SJCRH30 (cell line): ENCODE measurements around the gene FOXO1. TPM values are rescaled to one million over a fixed set of nuclear protein-coding genes. Genes with fewer than 3 reads are reported as not detected.
A peak's percentile ranks its signal among the peaks of the same experiment; 100 is the strongest.

Experiments
- DNase-seq, 2 experiments: peaks; one replicate each; pipeline ENCODE4 v3.0.0-alpha.2; 2015 to 2020
- H3K27ac ChIP-seq: fragments of 250-450 bp; sonication (Bioruptor Pico); 2 replicates; pipeline ENCODE4 v1.5.1; 2020; ENCODE audit warnings: mild to moderate bottlenecking, moderate library complexity
- H3K27me3 ChIP-seq: fragments of 250-450 bp; sonication (Bioruptor Pico); 2 replicates; pipeline ENCODE4 v1.5.1; 2020; ENCODE audit warnings: mild to moderate bottlenecking, moderate library complexity
- H3K36me3 ChIP-seq: fragments of 250-450 bp; sonication (Bioruptor Pico); 2 replicates; pipeline ENCODE4 v1.5.1; 2020; ENCODE audit warnings: mild to moderate bottlenecking, moderate library complexity
- H3K4me1 ChIP-seq: fragments of 250-450 bp; sonication (Bioruptor Pico); 2 replicates; pipeline ENCODE4 v1.5.1; 2020; ENCODE audit warnings: mild to moderate bottlenecking, moderate library complexity
- H3K4me3 ChIP-seq: fragments of 250-450 bp; sonication (Bioruptor Pico); 2 replicates; pipeline ENCODE4 v1.5.1; 2020; ENCODE audit warnings: mild to moderate bottlenecking, moderate library complexity
- H3K9me3 ChIP-seq: fragments of 250-450 bp; sonication (Bioruptor Pico); replicated peaks from 2 replicates; pipeline ENCODE4 v1.5.1; 2020; ENCODE audit warnings: mild to moderate bottlenecking, moderate library complexity
- total RNA-seq: library from RNA; depleted of rRNA; stranded (reverse); fragments of >200 nt; shearing (Covaris generic); gene quantifications from 2 replicates; pipeline ENCODE4 v1.2.3, GENCODE V29; 2014

FOXO1 gene
- total RNA-seq, 1 experiment from 2014 or later: 53.7 TPM

DNA sequence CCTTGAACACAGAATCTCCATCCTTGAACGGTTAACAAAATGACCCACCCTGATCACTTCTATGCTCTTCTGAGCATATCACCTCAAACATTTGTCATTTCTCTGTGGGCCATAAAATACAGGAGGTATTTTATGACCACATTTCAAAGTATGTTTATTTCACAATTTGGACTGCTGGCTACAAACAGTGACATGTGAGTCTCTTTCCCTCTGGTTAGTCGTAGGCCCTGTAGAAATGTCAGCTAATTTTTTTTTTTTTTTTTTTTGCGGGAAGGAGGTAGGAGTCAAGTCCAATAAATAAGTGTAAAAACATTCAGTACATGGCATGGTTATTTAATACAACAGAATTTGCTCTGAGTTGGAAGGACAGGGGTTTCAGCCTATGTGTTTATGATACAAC, 70.7 kb downstream of the FOXO1 start:
- Histone ChIP-seq H3K4me1 (peaks cover 16% of the 10 kb centered on the region), H3K27me3 (no peaks in the 10 kb centered on the region), H3K9me3 (no peaks in the 10 kb centered on the region), H3K4me3 (no peak overlapping the region), H3K27ac (no peak overlapping the region), H3K36me3 (peaks cover 23% of the 10 kb centered on the region)
- DNase-seq: no peak

GRCh38 chr13:40592035-40592434, 74.4 kb downstream of the FOXO1 start:
- Histone ChIP-seq H3K27ac (no peak overlapping the region), H3K4me1 (peaks cover 38% of the 10 kb centered on the region), H3K9me3 (no peaks in the 10 kb centered on the region), H3K4me3 (no peak overlapping the region), H3K27me3 (no peaks in the 10 kb centered on the region), H3K36me3 (peaks cover 17% of the 10 kb centered on the region)
- DNase-seq: no peak

- DNase-seq: peak; percentile 56 to 82
- Histone ChIP-seq H3K27ac (peak overlapping the region; percentile 96), H3K27me3 (no peaks in the 10 kb centered on the region), H3K4me3 (no peak overlapping the region; the same call in 1 of the 2 replicates), H3K9me3 (no peaks in the 10 kb centered on the region), H3K36me3 (peaks cover 20% of the 10 kb centered on the region), H3K4me1 (peaks cover 38% of the 10 kb centered on the region)
Observed at GRCh38 chr13:40591091-40591490, 75.3 kb downstream of the FOXO1 start.

DNA sequence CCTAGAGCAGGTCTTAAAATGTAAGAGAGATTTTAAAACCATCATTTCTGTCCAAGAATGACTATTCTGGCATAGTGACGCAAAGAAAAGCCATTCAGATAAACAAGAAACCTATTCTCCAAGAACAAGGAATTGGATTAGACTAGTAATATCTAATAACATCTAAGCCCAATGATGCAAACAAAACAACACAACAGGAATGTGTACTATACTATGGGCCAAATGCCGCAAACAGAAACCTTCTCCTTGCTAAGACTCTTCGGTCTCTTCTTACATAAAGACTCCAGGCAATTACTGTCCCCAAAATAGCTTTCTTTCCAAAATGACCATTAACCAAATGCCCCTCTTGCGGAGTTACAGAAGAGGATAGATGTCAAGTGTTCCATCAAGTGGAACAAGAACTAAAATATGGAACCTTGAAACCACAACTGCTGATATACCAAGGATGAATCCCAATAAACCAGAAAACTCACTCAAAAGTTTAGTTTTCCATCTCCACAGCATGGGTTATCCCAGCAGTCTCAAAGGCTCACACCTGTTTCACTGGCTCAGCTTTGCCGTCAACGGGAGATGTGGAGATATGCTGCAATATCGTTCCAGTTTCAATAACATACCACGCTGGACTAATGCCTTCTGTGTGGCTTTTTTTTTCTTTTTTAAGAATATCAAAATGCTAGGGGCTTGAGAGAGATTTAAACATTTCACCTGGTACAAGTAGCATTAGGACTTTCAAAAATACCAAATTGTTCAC, 76.2 kb downstream of the FOXO1 start:
- H3K36me3 ChIP-seq: peaks cover 17% of the 10 kb centered on the region
- H3K27me3 ChIP-seq: no peaks in the 10 kb centered on the region
- H3K9me3 ChIP-seq: no peaks in the 10 kb centered on the region
- peak; percentile 96 to 100 for DNase-seq
- H3K27ac ChIP-seq: peak overlapping the region; percentile 96
- H3K4me3 ChIP-seq: peak overlapping the region; percentile 26
- H3K4me1 ChIP-seq: peaks cover 38% of the 10 kb centered on the region

- Histone ChIP-seq H3K27me3 (no peaks in the 10 kb centered on the region), H3K4me1 (peaks cover 38% of the 10 kb centered on the region), H3K9me3 (no peaks in the 10 kb centered on the region; the same call in 1 of the 2 replicates), H3K27ac (peak overlapping the region; percentile 96), H3K36me3 (peaks cover 19% of the 10 kb centered on the region), H3K4me3 (peak overlapping the region; percentile 26)
- DNase-seq: peak; percentile 100
Observed at GRCh38 chr13:40589285-40590109, 76.9 kb downstream of the FOXO1 start.

- no peak overlapping the region for H3K4me3 ChIP-seq
- H3K4me1 ChIP-seq: peaks cover 38% of the 10 kb centered on the region
- H3K27ac ChIP-seq: peak overlapping the region; percentile 96; the same call in 1 of the 2 replicates
- DNase-seq: no peak
- peaks cover 10% of the 10 kb centered on the region for H3K9me3 ChIP-seq
- no peaks in the 10 kb centered on the region for H3K27me3 ChIP-seq
- peaks cover 30% of the 10 kb centered on the region for H3K36me3 ChIP-seq
Observed at GRCh38 chr13:40588101-40588500, 78.3 kb downstream of the FOXO1 start.

- H3K4me3 ChIP-seq: no peak overlapping the region
- H3K36me3 ChIP-seq: peaks cover 38% of the 10 kb centered on the region
- no peaks in the 10 kb centered on the region for H3K27me3 ChIP-seq
- peaks cover 35% of the 10 kb centered on the region for H3K4me1 ChIP-seq
- H3K9me3 ChIP-seq: peaks cover 17% of the 10 kb centered on the region
- no peak for DNase-seq
- no peak overlapping the region for H3K27ac ChIP-seq
Observed at GRCh38 chr13:40586886-40587565, 79.4 kb downstream of the FOXO1 start.

- peaks cover 31% of the 10 kb centered on the region for H3K4me1 ChIP-seq
- peaks cover 17% of the 10 kb centered on the region for H3K9me3 ChIP-seq
- no peak overlapping the region for H3K27ac ChIP-seq
- H3K27me3 ChIP-seq: no peaks in the 10 kb centered on the region
- H3K4me3 ChIP-seq: no peak overlapping the region
- no peak for DNase-seq
- H3K36me3 ChIP-seq: peaks cover 38% of the 10 kb centered on the region
Observed at GRCh38 chr13:40585911-40586471, 80.5 kb downstream of the FOXO1 start.

DNA sequence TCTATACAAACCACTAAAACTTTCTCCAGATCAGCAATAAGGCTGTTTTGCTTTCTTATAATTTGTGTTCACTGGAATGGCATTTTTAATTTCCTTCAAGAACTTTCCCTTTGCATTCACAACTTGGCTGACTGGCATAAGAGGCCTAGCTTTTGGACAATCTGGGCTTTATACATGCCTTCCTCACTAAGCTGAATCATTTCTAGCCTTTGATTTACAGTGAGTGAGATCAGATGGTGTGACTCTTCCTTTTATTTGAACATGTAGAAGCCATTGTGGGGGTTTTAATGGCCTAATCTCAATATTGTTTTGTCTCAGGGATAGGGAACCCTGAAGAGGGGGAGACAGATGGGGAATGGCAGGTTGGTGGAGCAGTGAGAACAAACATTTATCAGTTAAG, 82.7 kb downstream of the FOXO1 start:
- Histone ChIP-seq H3K27ac (no peak overlapping the region), H3K36me3 (peaks cover 57% of the 10 kb centered on the region), H3K4me1 (peaks cover 23% of the 10 kb centered on the region), H3K27me3 (no peaks in the 10 kb centered on the region), H3K9me3 (peaks cover 17% of the 10 kb centered on the region), H3K4me3 (no peak overlapping the region)
- no peak for DNase-seq

DNA sequence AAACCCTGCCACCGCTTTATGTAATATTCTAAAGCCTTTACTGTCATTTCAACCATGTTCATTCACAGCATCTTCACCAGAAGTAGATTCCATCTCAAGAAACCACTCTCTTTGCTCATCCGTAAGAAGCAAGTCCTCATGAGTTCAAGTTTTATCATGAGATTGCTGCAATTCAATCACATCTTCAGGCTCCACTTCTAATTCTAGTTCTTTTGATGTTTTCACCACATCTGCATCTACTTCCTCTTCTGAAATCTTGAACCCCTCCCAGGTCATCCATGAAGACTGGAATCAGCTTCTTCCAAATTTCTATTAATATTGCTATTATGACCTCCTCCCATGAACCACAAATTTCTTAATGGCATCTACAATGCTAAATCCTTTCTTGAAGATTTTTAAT, 83.9 kb downstream of the FOXO1 start:
- DNase-seq: no peak
- H3K9me3 ChIP-seq: peaks cover 17% of the 10 kb centered on the region
- peaks cover 50% of the 10 kb centered on the region for H3K36me3 ChIP-seq
- peaks cover 28% of the 10 kb centered on the region for H3K4me1 ChIP-seq
- no peaks in the 10 kb centered on the region for H3K27me3 ChIP-seq
- no peak overlapping the region for H3K27ac ChIP-seq
- no peak overlapping the region for H3K4me3 ChIP-seq

DNA sequence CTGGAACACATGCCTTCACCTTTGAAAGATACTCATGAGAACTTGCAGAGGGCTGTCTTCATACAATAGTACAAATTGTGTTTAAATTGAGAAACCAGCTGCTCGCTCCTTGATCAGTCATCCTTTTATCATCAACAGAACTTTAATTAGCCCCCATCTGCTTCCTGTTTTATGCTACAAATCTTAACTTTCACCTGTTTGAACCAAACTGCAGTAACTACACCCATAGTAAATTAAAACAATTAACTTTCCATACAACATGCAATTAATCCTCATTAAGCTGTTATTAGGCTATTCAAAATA, 85.2 kb downstream of the FOXO1 start:
- Histone ChIP-seq H3K9me3 (peaks cover 17% of the 10 kb centered on the region), H3K27ac (no peak overlapping the region), H3K27me3 (no peaks in the 10 kb centered on the region), H3K36me3 (peaks cover 51% of the 10 kb centered on the region), H3K4me3 (no peak overlapping the region), H3K4me1 (peaks cover 28% of the 10 kb centered on the region)
- no peak for DNase-seq

- no peak for DNase-seq
- Histone ChIP-seq H3K4me3 (no peak overlapping the region), H3K36me3 (peaks cover 51% of the 10 kb centered on the region), H3K27me3 (no peaks in the 10 kb centered on the region), H3K9me3 (peaks cover 17% of the 10 kb centered on the region), H3K4me1 (peaks cover 28% of the 10 kb centered on the region), H3K27ac (no peak overlapping the region)
Observed at GRCh38 chr13:40580566-40581276, 85.7 kb downstream of the FOXO1 start.

DNA sequence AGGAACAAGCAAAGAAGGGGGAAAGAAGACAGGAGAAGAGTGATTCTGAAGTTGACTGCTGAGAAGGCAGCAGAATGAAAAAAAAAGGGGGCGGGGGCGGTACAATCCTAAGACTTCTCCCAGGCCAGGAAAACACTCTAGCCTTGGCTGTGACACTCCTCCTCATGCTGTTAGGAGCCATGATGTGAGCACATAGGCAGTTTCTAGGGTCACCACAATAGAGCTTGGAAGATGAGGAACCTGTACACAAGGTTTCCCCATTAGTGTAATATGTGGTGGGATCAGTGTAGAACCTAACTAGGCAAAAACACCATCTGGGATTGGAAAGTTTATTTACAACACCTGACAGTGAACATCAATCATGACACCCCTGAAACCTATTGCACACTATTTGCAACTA, 86.9 kb downstream of the FOXO1 start:
- no peaks in the 10 kb centered on the region for H3K27me3 ChIP-seq
- no peak for DNase-seq
- H3K27ac ChIP-seq: no peak overlapping the region
- H3K36me3 ChIP-seq: peaks cover 49% of the 10 kb centered on the region
- peaks cover 17% of the 10 kb centered on the region for H3K9me3 ChIP-seq
- H3K4me3 ChIP-seq: no peak overlapping the region
- H3K4me1 ChIP-seq: peaks cover 28% of the 10 kb centered on the region

- DNase-seq: peak; percentile 64 to 81
- H3K9me3 ChIP-seq: peaks cover 7% of the 10 kb centered on the region
- peak overlapping the region; percentile 7; the same call in 1 of the 2 replicates for H3K27ac ChIP-seq
- H3K27me3 ChIP-seq: no peaks in the 10 kb centered on the region
- no peak overlapping the region for H3K4me3 ChIP-seq
- H3K36me3 ChIP-seq: peaks cover 48% of the 10 kb centered on the region
- H3K4me1 ChIP-seq: peaks cover 28% of the 10 kb centered on the region
Observed at GRCh38 chr13:40578055-40578454, 88.4 kb downstream of the FOXO1 start.
